G401 (cell line): ENCODE data around the gene UBQLN4. TPM values are rescaled to one million over a fixed set of nuclear protein-coding genes. Genes with fewer than 3 reads are reported as not detected.
A peak's percentile ranks its signal among the peaks of the same experiment; 100 is the strongest.

Source experiments
- DNase-seq: peaks from one replicate; pipeline ENCODE4 v3.0.0-alpha.2; 2015; ENCODE audit warnings: low spot score
- in situ Hi-C: cut with HindIII; loops from 2 replicates; pipeline ENCODE4 v1.10.0; 2016; ENCODE audit warnings: low sequenced_read_pairs, mixed read lengths
- total RNA-seq: library from RNA; depleted of rRNA; stranded (reverse); fragments of >200 nt; shearing (Covaris generic); gene quantifications from 2 replicates; pipeline ENCODE4 v1.2.3, GENCODE V29; 2014; rRNA removed

Gene UBQLN4
- total RNA-seq, 1 experiment from 2014 or later: 29.5 TPM

- DNase-seq: peak; percentile 90
- in situ Hi-C loops: no loop called here
These were observed 64.2 kb downstream of the UBQLN4 start for GRCh38 chr1:155989242-155990004.

Other genes with a start within 250 kb of the UBQLN4 start
- gene GON4L, start 196.6 kb downstream of the UBQLN4 start, total RNA-seq: 9.4 and 14.3 TPM in 2 replicates
- gene SYT11, start 194.2 kb downstream of the UBQLN4 start, total RNA-seq: 4.9 and 5.8 TPM in 2 replicates
- gene RIT1, start 142.4 kb downstream of the UBQLN4 start, total RNA-seq: 22.6 and 43.9 TPM in 2 replicates
- 30.0 and 52.6 TPM in 2 replicates for gene KHDC4, start 119.4 kb downstream of the UBQLN4 start, total RNA-seq
- not detected in 2 replicates for gene RXFP4, start 112.2 kb downstream of the UBQLN4 start, total RNA-seq
- 20.3 and 35.9 TPM in 2 replicates for gene ARHGEF2, start 75.3 kb downstream of the UBQLN4 start, total RNA-seq
- 257 and 273 TPM in 2 replicates for gene SSR2, start 32.8 kb downstream of the UBQLN4 start, total RNA-seq
- gene LAMTOR2, start 984 bp upstream of the UBQLN4 start, total RNA-seq: 20.1 and 42.3 TPM in 2 replicates
- gene RAB25, start 7.4 kb upstream of the UBQLN4 start, total RNA-seq: not detected in 2 replicates
- 21.0 and 21.2 TPM in 2 replicates for gene MEX3A, start 28.7 kb upstream of the UBQLN4 start, total RNA-seq
- 314 and 341 TPM in 2 replicates for gene LMNA, start 60.9 kb upstream of the UBQLN4 start, total RNA-seq
- 1.8 and 2.0 TPM in 2 replicates for gene SEMA4A, start 99.8 kb upstream of the UBQLN4 start, total RNA-seq
- gene SLC25A44, start 140.3 kb upstream of the UBQLN4 start, total RNA-seq: 7.3 and 11.9 TPM in 2 replicates
- gene PMF1, start 159.2 kb upstream of the UBQLN4 start, total RNA-seq: 97.2 and 127 TPM in 2 replicates
- not detected in 2 replicates for gene BGLAP, start 188.4 kb upstream of the UBQLN4 start, total RNA-seq
- 0.07 and 2.0 TPM in 2 replicates for gene PAQR6, start 194.3 kb upstream of the UBQLN4 start, total RNA-seq
- 46.3 and 73.5 TPM in 2 replicates for gene SMG5, start 229.0 kb upstream of the UBQLN4 start, total RNA-seq
- 2.0 and 5.0 TPM in 2 replicates for gene TMEM79, start 230.5 kb upstream of the UBQLN4 start, total RNA-seq
- gene GLMP, start 241.9 kb upstream of the UBQLN4 start, total RNA-seq: 0.92 and 3.3 TPM in 2 replicates
- gene VHLL, start 245.5 kb upstream of the UBQLN4 start, total RNA-seq: not detected in 2 replicates